Measurements from ENCODE around the gene CACNB3. TPM values are rescaled to one million over a fixed set of nuclear protein-coding genes. Genes with fewer than 3 reads are reported as not detected.

CACNB3 gene
- total RNA-seq, 2 donors from 2014 or later: 17.8 to 30.5 TPM

DNA sequence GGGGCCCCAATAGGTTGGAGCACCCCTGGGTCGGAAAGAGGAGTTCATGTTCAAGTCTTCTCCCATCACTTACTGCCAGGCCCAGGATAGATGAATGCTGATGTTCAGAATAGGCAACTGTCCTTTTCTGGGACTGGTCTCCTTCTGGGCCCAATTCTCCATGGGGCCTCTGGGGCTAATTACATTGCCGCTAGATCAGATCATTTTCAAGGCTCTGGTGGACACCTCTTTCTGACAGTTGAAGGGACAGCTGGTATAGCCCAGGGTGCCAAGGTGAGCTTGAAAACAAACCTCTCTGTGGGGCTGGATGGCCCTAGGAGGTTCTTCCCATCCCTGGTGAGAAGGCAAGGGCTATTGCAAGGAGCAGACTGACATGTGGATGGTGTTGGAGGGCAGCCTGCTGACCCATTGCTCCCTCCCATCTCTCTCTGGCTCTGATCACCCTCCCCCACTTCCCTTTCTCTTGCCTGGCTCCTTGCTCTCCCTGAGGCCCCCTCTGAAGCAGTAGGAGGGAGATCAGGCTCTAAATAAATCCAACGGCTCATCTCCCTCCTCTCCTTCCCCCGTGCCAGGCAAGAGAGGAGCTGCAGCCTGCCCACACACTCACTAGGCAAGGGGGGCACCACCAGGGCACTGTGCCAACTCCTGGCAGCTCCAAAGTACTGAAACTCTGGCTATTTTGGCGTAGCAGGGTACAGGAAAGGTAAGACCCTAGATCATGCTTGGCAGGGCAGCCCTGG lies 1.9 kb downstream of the CACNB3 start:
- H3K36me3 ChIP-seq: peaks cover 7% of the 10 kb centered on the region
- no peaks in the 10 kb centered on the region for H3K27me3 ChIP-seq (replicated peaks; ENCODE audit: insufficient read depth)
- H3K27ac ChIP-seq: no peak overlapping the region
- no peaks in the 10 kb centered on the region for H3K9me3 ChIP-seq
- TF ChIP-seq, protein P1, sequence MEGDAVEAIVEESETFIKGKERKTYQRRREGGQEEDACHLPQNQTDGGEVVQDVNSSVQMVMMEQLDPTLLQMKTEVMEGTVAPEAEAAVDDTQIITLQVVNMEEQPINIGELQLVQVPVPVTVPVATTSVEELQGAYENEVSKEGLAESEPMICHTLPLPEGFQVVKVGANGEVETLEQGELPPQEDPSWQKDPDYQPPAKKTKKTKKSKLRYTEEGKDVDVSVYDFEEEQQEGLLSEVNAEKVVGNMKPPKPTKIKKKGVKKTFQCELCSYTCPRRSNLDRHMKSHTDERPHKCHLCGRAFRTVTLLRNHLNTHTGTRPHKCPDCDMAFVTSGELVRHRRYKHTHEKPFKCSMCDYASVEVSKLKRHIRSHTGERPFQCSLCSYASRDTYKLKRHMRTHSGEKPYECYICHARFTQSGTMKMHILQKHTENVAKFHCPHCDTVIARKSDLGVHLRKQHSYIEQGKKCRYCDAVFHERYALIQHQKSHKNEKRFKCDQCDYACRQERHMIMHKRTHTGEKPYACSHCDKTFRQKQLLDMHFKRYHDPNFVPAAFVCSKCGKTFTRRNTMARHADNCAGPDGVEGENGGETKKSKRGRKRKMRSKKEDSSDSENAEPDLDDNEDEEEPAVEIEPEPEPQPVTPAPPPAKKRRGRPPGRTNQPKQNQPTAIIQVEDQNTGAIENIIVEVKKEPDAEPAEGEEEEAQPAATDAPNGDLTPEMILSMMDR (IDR thresholded peaks at IDR 0.05): no peak
- ATAC-seq (ENCODE audit: insufficient number of reproducible peaks, low FRiP score, low read depth) (no peak), DNase-seq (ENCODE audit: low spot score) (no peak)
- H3K4me1 ChIP-seq (ENCODE audit: control insufficient read depth in 1 of 2, low read depth in 2 of 2): peaks cover 11 to 29% of the 10 kb centered on the region in 2 donors
- no peak overlapping the region for H3K4me3 ChIP-seq

DNA sequence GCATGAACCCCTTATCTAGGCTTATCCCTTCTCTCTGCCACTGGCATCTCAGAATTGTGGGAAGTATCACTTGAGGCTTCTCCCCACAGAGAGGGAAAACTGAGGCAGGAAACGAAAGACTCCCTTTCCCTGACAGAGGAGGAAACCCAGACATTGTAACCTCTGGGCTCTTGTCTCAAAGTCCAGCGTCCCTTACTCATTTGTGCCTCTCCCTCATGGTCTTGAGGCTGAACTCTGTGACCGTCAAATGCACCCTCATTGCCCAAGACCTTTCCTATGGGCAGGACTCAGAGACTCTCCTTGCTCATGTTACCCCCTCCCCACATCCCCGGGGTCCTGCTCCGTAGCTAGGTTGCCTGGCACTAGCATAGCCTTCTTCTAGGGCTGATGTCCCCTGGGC lies 3.8 kb downstream of the CACNB3 start:
- no peak for ATAC-seq (ENCODE audit: insufficient number of reproducible peaks, low FRiP score, low read depth)

DNA sequence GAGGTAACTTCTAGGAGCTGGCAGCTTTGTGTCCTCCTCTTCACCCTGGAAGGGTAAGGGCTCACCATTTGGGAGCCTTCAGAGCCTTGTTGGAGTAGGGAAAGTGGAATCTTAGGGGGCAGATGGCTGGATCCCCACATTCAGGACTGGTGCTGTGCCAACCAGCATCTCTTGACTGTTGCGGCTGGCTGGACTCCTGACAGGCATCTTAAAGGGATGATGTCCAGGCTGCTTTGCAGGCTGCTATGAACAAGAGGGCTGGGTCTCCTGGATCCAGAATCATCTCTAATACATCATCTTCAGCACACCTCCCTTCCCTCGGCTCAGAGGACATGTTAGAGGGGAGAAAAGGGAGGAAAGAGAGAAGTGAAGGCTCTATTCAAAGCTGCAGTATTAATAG lies 4.4 kb downstream of the CACNB3 start:
- H3K27ac ChIP-seq: no peak overlapping the region
- no peak for ATAC-seq (ENCODE audit: insufficient number of reproducible peaks, low FRiP score, low read depth)
- no peaks in the 10 kb centered on the region for H3K9me3 ChIP-seq
- no peaks in the 10 kb centered on the region for H3K27me3 ChIP-seq (replicated peaks; ENCODE audit: insufficient read depth)
- TF ChIP-seq, protein P1 (IDR thresholded peaks at IDR 0.05): no peak
- DNase-seq (ENCODE audit: low spot score): no peak
- H3K36me3 ChIP-seq: peaks cover 10% of the 10 kb centered on the region
- no peak overlapping the region for H3K4me3 ChIP-seq
- H3K4me1 ChIP-seq (ENCODE audit: control insufficient read depth in 1 of 2, low read depth in 2 of 2): peaks cover 2 to 12% of the 10 kb centered on the region in 2 donors

More for the DNA sequence above, 3.8 kb downstream of the CACNB3 start:
- H3K4me3 ChIP-seq: no peak overlapping the region
- H3K36me3 ChIP-seq: peaks cover 10% of the 10 kb centered on the region
- DNase-seq (ENCODE audit: low spot score): no peak
- H3K27me3 ChIP-seq (replicated peaks; ENCODE audit: insufficient read depth): no peaks in the 10 kb centered on the region
- TF ChIP-seq, protein P1 (IDR thresholded peaks at IDR 0.05): no peak
- H3K4me1 ChIP-seq (ENCODE audit: control insufficient read depth in 1 of 2, low read depth in 2 of 2): peaks cover 4 to 18% of the 10 kb centered on the region in 2 donors
- no peak overlapping the region for H3K27ac ChIP-seq
- no peaks in the 10 kb centered on the region for H3K9me3 ChIP-seq

DNA sequence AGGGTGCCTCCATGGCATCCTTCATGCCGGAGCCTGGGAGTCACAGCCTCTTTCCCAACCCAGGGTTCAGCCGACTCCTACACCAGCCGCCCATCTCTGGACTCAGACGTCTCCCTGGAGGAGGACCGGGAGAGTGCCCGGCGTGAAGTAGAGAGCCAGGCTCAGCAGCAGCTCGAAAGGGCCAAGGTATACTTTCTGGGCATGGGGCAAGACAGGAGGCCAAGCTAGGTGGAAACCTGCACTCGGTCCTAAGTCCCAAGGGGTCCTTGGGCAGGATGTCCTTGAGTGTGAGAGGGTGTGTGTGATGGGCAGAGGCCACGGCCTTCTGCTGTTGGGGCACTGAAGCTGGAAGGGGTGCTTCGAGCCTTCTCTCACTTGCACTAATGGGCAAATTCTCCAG lies 5.0 kb downstream of the CACNB3 start:
- Histone ChIP-seq H3K27ac (no peak overlapping the region), H3K36me3 (peaks cover 10% of the 10 kb centered on the region), H3K9me3 (no peaks in the 10 kb centered on the region), H3K4me1 (ENCODE audit: control insufficient read depth in 1 of 2, low read depth in 2 of 2) (peaks cover 0 to 8% of the 10 kb centered on the region in 2 donors), H3K4me3 (no peak overlapping the region), H3K27me3 (replicated peaks; ENCODE audit: insufficient read depth) (no peaks in the 10 kb centered on the region)
- DNase-seq (ENCODE audit: low spot score) (no peak), ATAC-seq (ENCODE audit: insufficient number of reproducible peaks, low FRiP score, low read depth) (no peak)
- TF ChIP-seq, protein P1 (IDR thresholded peaks at IDR 0.05): no peak

DNA sequence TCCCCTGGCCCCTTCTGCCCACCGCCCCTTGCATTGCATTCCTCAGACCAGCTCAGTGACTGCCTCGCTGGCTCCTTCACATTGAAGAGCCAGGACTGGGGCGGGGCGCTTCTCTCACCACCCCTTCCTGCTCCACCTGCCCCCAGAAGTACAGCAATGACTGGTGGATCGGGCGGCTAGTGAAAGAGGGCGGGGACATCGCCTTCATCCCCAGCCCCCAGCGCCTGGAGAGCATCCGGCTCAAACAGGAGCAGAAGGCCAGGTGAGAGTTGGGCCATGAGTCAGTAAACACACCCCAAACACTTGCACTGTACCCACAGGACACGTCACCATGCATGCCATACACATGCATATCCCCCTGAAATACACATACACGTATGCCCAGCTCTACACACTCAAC lies 5.8 kb downstream of the CACNB3 start:
- ATAC-seq (ENCODE audit: insufficient number of reproducible peaks, low FRiP score, low read depth) (no peak), DNase-seq (ENCODE audit: low spot score) (no peak)
- Histone ChIP-seq H3K9me3 (no peaks in the 10 kb centered on the region), H3K36me3 (peaks cover 10% of the 10 kb centered on the region), H3K27ac (no peak overlapping the region), H3K27me3 (replicated peaks; ENCODE audit: insufficient read depth) (no peaks in the 10 kb centered on the region), H3K4me1 (ENCODE audit: control insufficient read depth in 1 of 2, low read depth in 2 of 2) (peaks cover 0 to 5% of the 10 kb centered on the region in 2 donors), H3K4me3 (no peak overlapping the region)
- TF ChIP-seq, protein P1 (IDR thresholded peaks at IDR 0.05): no peak
